Frontal cortex (tissue), 4 donors: ENCODE measurements around the gene WWOX. TPM values are rescaled to one million over a fixed set of nuclear protein-coding genes. Genes with fewer than 3 reads are reported as not detected.

Source experiments
- DNase-seq, 2 donors: peaks; one replicate each; pipeline ENCODE4 v3.0.0; 2012; ENCODE audit warnings: low spot score in 2 of 2
- FAIRE-seq: peaks from 2 replicates; lab custom pipeline; 2012; peaks lifted over from hg19 to GRCh38; lab: Jason Lieb, UNC
- total RNA-seq: library from RNA; depleted of rRNA; stranded (reverse); fragments of >200 nt; gene quantifications from one replicate; pipeline ENCODE4 v1.2.3, GENCODE V29; 2014
- donor health status: control.
- donor health status: control.
- donor health status: control.

The WWOX gene
- total RNA-seq, 1 donor from 2014 or later: 17.1 TPM

DNA sequence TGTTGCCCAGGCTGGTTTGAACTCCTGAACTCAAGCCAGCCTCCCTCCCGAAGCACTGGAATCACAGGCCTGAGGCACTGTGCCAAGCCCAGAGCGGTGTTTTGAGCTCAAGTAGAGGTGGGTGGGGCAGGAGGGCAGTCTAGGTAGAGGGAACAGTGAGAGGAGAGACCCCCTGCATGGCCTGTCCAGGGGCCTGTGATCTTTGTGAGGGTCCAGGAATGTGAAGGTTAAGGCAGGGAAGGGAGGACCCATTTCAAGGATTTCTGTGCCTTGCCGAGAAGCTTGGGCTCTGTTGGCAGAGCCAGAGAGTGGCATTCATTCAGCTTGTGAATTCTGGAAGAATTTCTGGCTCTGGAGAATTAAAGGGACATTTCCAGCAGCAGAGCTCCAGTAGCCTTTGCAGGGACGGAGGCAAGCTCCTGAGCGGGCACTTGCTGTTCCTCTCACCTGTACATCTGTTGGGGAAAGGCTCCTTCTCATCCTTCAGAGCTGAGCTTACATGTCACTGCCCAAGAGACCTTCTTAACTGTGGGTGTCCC lies 2.7 kb downstream of the WWOX start:
- DNase-seq (no peak), FAIRE-seq (no peak)

- FAIRE-seq (no peak), DNase-seq (no peak)
Observed at GRCh38 chr16:78102865-78103264, 3.4 kb downstream of the WWOX start.

DNA sequence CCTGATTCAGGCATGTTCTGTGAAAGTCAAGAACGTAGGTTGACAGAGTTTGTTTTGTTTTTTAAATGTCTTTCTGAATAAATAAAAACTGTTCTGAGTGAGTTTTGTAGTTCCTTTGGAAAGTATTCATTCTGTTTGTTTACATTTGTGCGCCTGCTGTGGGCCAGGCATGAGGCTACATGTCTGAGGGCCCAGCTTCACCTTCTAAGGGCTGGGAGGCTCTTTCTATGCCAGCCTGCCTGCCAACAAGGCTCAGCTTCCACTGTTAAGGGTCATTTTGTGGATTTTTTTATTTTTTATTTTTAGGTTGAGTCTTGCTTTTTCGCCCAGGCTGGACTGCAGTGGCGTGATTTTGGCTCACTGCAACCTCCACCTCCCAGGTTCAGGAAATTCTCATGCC lies 6.1 kb downstream of the WWOX start:
- FAIRE-seq (no peak), DNase-seq (no peak)

GRCh38 chr16:78106686-78107085 lies 7.2 kb downstream of the WWOX start:
- FAIRE-seq: no peak

GRCh38 chr16:78108451-78108850 lies 9.0 kb downstream of the WWOX start:
- FAIRE-seq: no peak
- DNase-seq: no peak

More at GRCh38 chr16:78106686-78107085, 7.2 kb downstream of the WWOX start:
- DNase-seq: no peak

DNA sequence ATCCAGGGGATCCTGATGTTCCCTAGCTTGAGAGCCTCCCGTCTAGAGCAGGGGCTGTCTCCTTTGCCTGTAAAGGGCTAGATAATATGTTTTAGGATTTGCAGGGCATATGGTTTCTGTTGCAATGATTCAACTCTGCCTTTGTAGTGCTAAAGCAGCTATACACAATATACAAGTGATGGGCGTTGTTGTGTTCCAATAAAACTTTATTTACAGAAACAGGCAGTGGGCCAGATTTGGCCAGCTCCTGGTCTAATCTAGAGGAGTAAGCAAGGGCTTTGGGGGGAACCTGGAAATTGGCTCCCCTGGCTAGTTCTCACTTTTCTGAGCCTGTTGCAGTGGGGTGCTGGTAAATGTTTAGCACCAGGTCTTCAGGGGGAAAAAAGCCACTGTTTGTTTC lies 13.8 kb downstream of the WWOX start:
- FAIRE-seq: no peak

DNA sequence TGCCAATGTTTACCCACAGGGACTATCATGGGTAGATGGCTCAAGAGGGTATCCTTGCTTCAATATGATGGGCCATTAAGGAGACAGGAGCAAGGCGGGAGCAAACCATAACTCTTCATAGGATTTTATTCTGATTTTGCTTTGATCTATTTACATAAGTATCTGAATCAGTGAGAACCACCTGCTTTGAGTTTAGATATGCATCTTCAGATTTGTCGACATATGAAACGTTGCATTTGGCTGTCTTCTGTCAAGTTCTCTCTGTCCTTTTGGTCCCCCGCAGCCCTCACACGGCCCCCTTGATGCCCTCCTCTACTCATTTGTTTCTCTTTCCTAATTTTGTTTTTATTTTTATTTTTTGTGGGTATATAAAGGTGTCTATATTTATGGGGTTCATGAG lies 16.2 kb downstream of the WWOX start:
- DNase-seq (no peak), FAIRE-seq (no peak)

More for the DNA sequence above, 13.8 kb downstream of the WWOX start:
- no peak for DNase-seq

DNA sequence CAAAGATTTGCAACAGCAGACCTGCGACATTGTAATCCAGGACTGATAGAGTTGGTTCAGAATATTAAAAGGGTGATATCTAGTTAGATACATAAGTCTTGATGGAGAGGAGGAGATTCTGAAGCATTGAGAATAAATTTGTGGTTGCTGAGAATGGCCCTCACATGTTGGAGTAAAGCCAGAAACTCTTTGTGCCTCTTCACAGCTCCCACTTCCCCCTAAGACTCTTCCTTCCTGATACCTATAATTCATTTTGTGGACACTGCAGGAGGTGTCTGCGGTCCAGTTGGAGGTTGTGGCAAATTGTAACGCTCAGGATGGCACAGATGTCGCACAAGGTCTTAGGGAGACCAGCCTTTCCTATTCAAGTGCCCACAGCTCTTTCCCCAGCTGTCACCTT lies 17.5 kb downstream of the WWOX start:
- DNase-seq (no peak), FAIRE-seq (no peak)

- FAIRE-seq (no peak), DNase-seq (no peak)
Observed at GRCh38 chr16:78117391-78117790, 17.9 kb downstream of the WWOX start.

- FAIRE-seq: no peak
- DNase-seq: no peak
Observed at GRCh38 chr16:78118469-78119025, 19.1 kb downstream of the WWOX start.

- DNase-seq (peak; percentile 28 to 46), FAIRE-seq (peak; percentile 99)
Observed at GRCh38 chr16:78122774-78123315, 23.4 kb downstream of the WWOX start.

- FAIRE-seq (no peak), DNase-seq (no peak)
Observed at GRCh38 chr16:78125112-78125844, 25.8 kb downstream of the WWOX start.

DNA sequence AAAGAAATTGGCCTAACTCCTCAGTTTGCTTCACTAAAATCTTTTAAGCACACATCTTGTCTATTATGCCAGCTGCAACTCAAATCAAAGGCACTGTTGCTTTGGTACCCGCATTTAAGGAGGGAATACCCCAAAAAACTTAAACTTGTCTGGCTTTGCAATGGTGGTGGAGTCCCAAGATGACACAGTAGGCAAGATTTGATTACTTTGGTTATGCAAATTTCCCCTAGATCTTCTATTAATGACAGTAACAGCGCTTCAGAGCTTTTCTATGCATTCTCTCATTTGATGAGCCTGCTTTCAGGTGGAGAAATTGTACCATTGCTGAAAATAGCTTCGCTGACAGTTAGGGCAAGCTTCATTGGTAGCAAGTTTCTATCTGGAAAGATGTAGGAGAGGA lies 27.2 kb downstream of the WWOX start:
- no peak for FAIRE-seq

GRCh38 chr16:78127130-78127529 lies 27.7 kb downstream of the WWOX start:
- no peak for FAIRE-seq
- no peak for DNase-seq

More for the DNA sequence above, 27.2 kb downstream of the WWOX start:
- no peak for DNase-seq

- DNase-seq (no peak), FAIRE-seq (no peak)
Observed at GRCh38 chr16:78128913-78129312, 29.5 kb downstream of the WWOX start.

- FAIRE-seq (no peak), DNase-seq (no peak)
Observed at GRCh38 chr16:78129349-78129748, 29.9 kb downstream of the WWOX start.

- FAIRE-seq (no peak), DNase-seq (no peak)
Observed at GRCh38 chr16:78130083-78130608, 30.7 kb downstream of the WWOX start.

GRCh38 chr16:78130950-78131349 lies 31.5 kb downstream of the WWOX start:
- FAIRE-seq: no peak
- no peak for DNase-seq

- FAIRE-seq (no peak), DNase-seq (no peak)
Observed at GRCh38 chr16:78133919-78134318, 34.5 kb downstream of the WWOX start.

GRCh38 chr16:78134944-78135619 lies 35.6 kb downstream of the WWOX start:
- DNase-seq (no peak), FAIRE-seq (no peak)
